ENCODE measurements around the gene PPARD. TPM values are rescaled to one million over a fixed set of nuclear protein-coding genes. Genes with fewer than 3 reads are reported as not detected.
"Not testable (repeated sequence)": the region's sequence is repeated elsewhere in the genome, so short reads cannot be mapped to it uniquely, and the experiment has no call there.

Gene PPARD
- total RNA-seq, 1 donor from 2014 or later: 4.9 TPM

DNA sequence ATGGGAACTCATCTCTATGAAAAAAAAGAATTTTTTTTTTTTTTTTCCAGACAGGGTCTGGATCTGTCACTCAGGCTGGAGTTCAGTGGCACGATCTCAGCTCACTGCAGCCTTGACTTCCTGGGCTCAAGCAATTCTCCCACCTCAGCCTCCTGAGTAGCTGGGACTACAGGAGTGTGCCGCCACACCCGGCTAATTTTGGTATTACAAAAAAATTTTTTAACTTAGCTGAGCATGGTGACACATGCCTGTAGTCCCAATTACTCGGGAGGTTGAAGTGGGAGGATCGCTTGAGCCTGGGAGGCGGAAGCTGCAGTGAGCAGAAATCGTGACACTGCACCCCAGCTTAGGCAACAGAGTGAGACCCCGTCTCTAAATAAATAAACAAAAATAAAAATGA, 37.2 kb upstream of the PPARD start:
- no peak for DNase-seq (ENCODE audit: low spot score)
- Histone ChIP-seq H2AFZ (replicated peaks) (no peak overlapping the region), H3K4me1 (peaks cover 3% of the 10 kb centered on the region), H3K36me3 (no peaks in the 10 kb centered on the region), H3K79me2 (ENCODE audit: low read depth) (no peaks in the 10 kb centered on the region), H3K27me3 (no peaks in the 10 kb centered on the region), H4K20me1 (ENCODE audit: low read depth) (no peaks in the 10 kb centered on the region), H3K4me2 (no peak overlapping the region), H3K4me3 (no peak overlapping the region), H3K9ac (no peak overlapping the region), H3F3A (ENCODE audit: low read depth) (no peaks in the 10 kb centered on the region), H3K27ac (no peak overlapping the region), H3K9me3 (ENCODE audit: low read depth) (no peaks in the 10 kb centered on the region)
- Mint-ChIP-seq H3K4me3 (no peak overlapping the region), H3K9me3 (no peaks in the 10 kb centered on the region), H3K4me1 (peaks cover 11% of the 10 kb centered on the region), H3K36me3 (no peaks in the 10 kb centered on the region), H3K27me3 (ENCODE audit: insufficient read depth, low read depth) (peaks cover 6% of the 10 kb centered on the region), H3K27ac (no peak overlapping the region)
- TF ChIP-seq EZH2phosphoT487 (IDR thresholded peaks at IDR 0.05) (no peak), CTCF (IDR thresholded peaks at IDR 0.05) (no peak), EZH2 (IDR thresholded peaks at IDR 0.05) (no peak)

GRCh38 chr6:35307138-35307537, 35.2 kb upstream of the PPARD start:
- H3K79me2 ChIP-seq (ENCODE audit: low read depth); H3K9me3 Mint-ChIP-seq; H3K4me2 ChIP-seq; H3K27ac Mint-ChIP-seq; H3F3A ChIP-seq (ENCODE audit: low read depth); H3K4me3 ChIP-seq; H3K27ac ChIP-seq; H3K36me3 Mint-ChIP-seq; H3K9ac ChIP-seq; H3K4me3 Mint-ChIP-seq; H3K9me3 ChIP-seq (ENCODE audit: low read depth); DNase-seq (ENCODE audit: low spot score); H3K27me3 ChIP-seq; H3K4me1 ChIP-seq; H2AFZ ChIP-seq (replicated peaks); H3K36me3 ChIP-seq; H4K20me1 ChIP-seq (ENCODE audit: low read depth): not testable (repeated sequence)
- peaks cover 13% of the 10 kb centered on the region for H3K27me3 Mint-ChIP-seq (ENCODE audit: insufficient read depth, low read depth)
- H3K4me1 Mint-ChIP-seq: peaks cover 14% of the 10 kb centered on the region

DNA sequence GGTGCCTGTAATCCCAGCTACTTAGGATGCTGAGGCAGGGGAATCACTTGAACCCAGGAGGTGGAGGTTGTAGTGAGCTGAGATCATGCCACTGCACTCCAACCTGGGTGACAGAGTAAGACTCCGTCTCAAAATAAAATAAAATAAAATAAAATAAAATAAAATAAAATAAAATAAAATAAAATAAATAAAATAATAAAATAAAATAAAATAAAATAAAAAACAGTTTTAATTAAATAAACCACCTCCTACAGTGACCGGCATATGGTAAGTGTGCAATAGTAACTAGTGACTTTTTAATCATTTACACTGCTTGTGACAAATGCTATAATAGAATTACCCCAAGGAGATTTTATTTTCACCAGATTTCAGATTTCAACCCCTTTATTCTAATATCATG, 33.8 kb upstream of the PPARD start:
- not testable (repeated sequence) for DNase-seq (ENCODE audit: low spot score); H3K27ac Mint-ChIP-seq; H3K27ac ChIP-seq; H3K4me2 ChIP-seq; H3K4me1 ChIP-seq; H3K27me3 ChIP-seq; H3K4me3 Mint-ChIP-seq; H3K4me3 ChIP-seq; H3K4me1 Mint-ChIP-seq; H2AFZ ChIP-seq (replicated peaks); H3K36me3 ChIP-seq; H3F3A ChIP-seq (ENCODE audit: low read depth); H3K79me2 ChIP-seq (ENCODE audit: low read depth); H3K36me3 Mint-ChIP-seq; H3K9me3 ChIP-seq (ENCODE audit: low read depth); H3K9me3 Mint-ChIP-seq; H3K9ac ChIP-seq; H4K20me1 ChIP-seq (ENCODE audit: low read depth)
- peaks cover 13% of the 10 kb centered on the region for H3K27me3 Mint-ChIP-seq (ENCODE audit: insufficient read depth, low read depth)

- no peaks in the 10 kb centered on the region for H3K36me3 ChIP-seq
- H3K27me3 Mint-ChIP-seq (ENCODE audit: insufficient read depth, low read depth): peaks cover 13% of the 10 kb centered on the region
- no peaks in the 10 kb centered on the region for H3F3A ChIP-seq (ENCODE audit: low read depth)
- H3K27me3 ChIP-seq: no peaks in the 10 kb centered on the region
- no peak overlapping the region for H3K4me3 ChIP-seq
- no peaks in the 10 kb centered on the region for H4K20me1 ChIP-seq (ENCODE audit: low read depth)
- no peak overlapping the region for H3K27ac ChIP-seq
- DNase-seq (ENCODE audit: low spot score): no peak
- H3K9me3 Mint-ChIP-seq: no peaks in the 10 kb centered on the region
- peaks cover 5% of the 10 kb centered on the region for H3K4me1 ChIP-seq
- no peak for TF ChIP-seq EZH2phosphoT487 (IDR thresholded peaks at IDR 0.05)
- TF ChIP-seq CTCF (IDR thresholded peaks at IDR 0.05): no peak
- no peak for TF ChIP-seq EZH2 (IDR thresholded peaks at IDR 0.05)
- H3K36me3 Mint-ChIP-seq: no peaks in the 10 kb centered on the region
- no peak overlapping the region for H3K4me2 ChIP-seq
- no peak overlapping the region for H3K4me3 Mint-ChIP-seq
- H3K9ac ChIP-seq: no peak overlapping the region
- peaks cover 3% of the 10 kb centered on the region for H3K4me1 Mint-ChIP-seq
- H3K9me3 ChIP-seq (ENCODE audit: low read depth): no peaks in the 10 kb centered on the region
- H3K27ac Mint-ChIP-seq: peak overlapping the region; percentile 10
- H2AFZ ChIP-seq (replicated peaks): no peak overlapping the region
- no peaks in the 10 kb centered on the region for H3K79me2 ChIP-seq (ENCODE audit: low read depth)
Measured at GRCh38 chr6:35309611-35310264, 32.6 kb upstream of the PPARD start.
